Dendritic cell treated with granulocyte-macrophage colony-stimulating factor and Interleukin-4, amounts not matched to agents 40 ng/mL and 50 ng/mL, for 4 days (primary cell): ENCODE results near the gene OTUB2.

Source experiments
- H3K27ac Mint-ChIP-seq: one replicate; pipeline ENCODE4 v1.8.0; 2022; ENCODE audit warnings: mild to moderate bottlenecking, mixed read lengths
- H3K27me3 Mint-ChIP-seq: one replicate; pipeline ENCODE4 v1.8.0; 2022; ENCODE audit warnings: mild to moderate bottlenecking, mixed read lengths
- H3K36me3 Mint-ChIP-seq: one replicate; pipeline ENCODE4 v1.8.0; 2022; ENCODE audit warnings: low read depth, mixed read lengths
- H3K4me1 Mint-ChIP-seq: one replicate; pipeline ENCODE4 v1.8.0; 2022; ENCODE audit warnings: low read depth, mixed read lengths
- H3K4me3 Mint-ChIP-seq: one replicate; pipeline ENCODE4 v1.8.0; 2022; ENCODE audit warnings: mild to moderate bottlenecking, moderate library complexity, mixed read lengths
- H3K9me3 Mint-ChIP-seq: one replicate; pipeline ENCODE4 v1.8.0; 2022; ENCODE audit warnings: mixed read lengths
- intact Hi-C: fragments of 100-400 bp; cut with micrococcal nuclease; formaldehyde crosslinking; loops from one replicate; pipeline ENCODE4 v1.15.0; 2022

Gene OTUB2

GRCh38 chr14:94001501-94002396 is 24.4 kb upstream of the OTUB2 start:
- H3K27me3 Mint-ChIP-seq, result peaks cover 39% of the 10 kb centered on the region
- H3K4me1 Mint-ChIP-seq, result peaks cover 6% of the 10 kb centered on the region
- H3K9me3 Mint-ChIP-seq, result no peaks in the 10 kb centered on the region
- no peak overlapping the region for H3K27ac Mint-ChIP-seq
- H3K4me3 Mint-ChIP-seq, result no peak overlapping the region
- no peaks in the 10 kb centered on the region for H3K36me3 Mint-ChIP-seq
- intact Hi-C loops, result loop anchor here (1.0 kb wide), 1 partner anchor 62 kb away; no protein-coding TSS in a partner anchor

- peaks cover 34% of the 10 kb centered on the region for H3K27me3 Mint-ChIP-seq
- intact Hi-C loops, result no loop called here
- no peak overlapping the region for H3K4me3 Mint-ChIP-seq
- no peaks in the 10 kb centered on the region for H3K36me3 Mint-ChIP-seq
- peaks cover under 1% of the 10 kb centered on the region for H3K4me1 Mint-ChIP-seq
- no peak overlapping the region for H3K27ac Mint-ChIP-seq
- H3K9me3 Mint-ChIP-seq, result no peaks in the 10 kb centered on the region
Measured at GRCh38 chr14:94003397-94003796, 22.7 kb upstream of the OTUB2 start.

- Mint-ChIP-seq H3K9me3 (no peaks in the 10 kb centered on the region), H3K4me1 (no peaks in the 10 kb centered on the region), H3K27ac (no peak overlapping the region), H3K27me3 (peaks cover 33% of the 10 kb centered on the region), H3K4me3 (no peak overlapping the region), H3K36me3 (no peaks in the 10 kb centered on the region)
- intact Hi-C loops, result no loop called here
Measured at GRCh38 chr14:94004015-94004414, 22.1 kb upstream of the OTUB2 start.

DNA sequence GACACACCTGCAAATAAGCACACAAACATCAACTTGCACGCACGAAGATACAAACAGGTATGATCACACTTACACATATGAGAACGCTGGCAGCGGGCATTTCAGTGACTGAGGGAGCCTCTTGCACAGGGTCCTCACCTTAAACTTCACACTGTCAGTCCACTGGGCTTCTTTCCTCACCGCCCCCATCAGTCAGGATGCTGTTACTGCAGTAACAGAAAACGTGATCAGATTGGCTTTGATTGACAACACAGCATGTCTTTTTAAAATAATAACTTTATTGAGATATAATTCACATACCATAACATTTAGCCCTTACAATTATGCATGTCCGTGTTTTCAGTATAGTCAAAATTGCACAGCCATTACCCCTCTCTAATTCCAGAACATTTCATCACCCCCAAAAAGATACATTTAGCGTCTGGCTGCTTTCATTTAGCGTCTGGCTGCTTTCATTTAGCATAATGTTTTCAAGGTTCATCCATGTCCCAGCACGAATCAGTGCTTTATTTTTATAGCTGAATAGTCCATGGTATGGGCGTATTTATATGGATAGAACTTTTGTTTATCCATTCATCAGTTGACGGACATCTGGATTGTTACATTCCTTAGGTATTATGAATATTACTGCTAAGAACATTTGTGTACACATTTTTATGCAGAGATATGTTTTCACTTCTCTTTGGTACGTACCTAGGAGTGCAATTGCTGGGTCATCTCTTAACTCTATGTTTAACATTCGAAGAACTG is 20.6 kb upstream of the OTUB2 start:
- Mint-ChIP-seq H3K9me3 (no peaks in the 10 kb centered on the region), H3K4me1 (no peaks in the 10 kb centered on the region), H3K4me3 (no peak overlapping the region), H3K27me3 (peaks cover 40% of the 10 kb centered on the region), H3K36me3 (no peaks in the 10 kb centered on the region), H3K27ac (no peak overlapping the region)
- intact Hi-C loops, result no loop called here

- intact Hi-C loops, result no loop called here
- H3K27ac Mint-ChIP-seq, result no peak overlapping the region
- H3K36me3 Mint-ChIP-seq, result no peaks in the 10 kb centered on the region
- no peaks in the 10 kb centered on the region for H3K9me3 Mint-ChIP-seq
- H3K4me1 Mint-ChIP-seq, result no peaks in the 10 kb centered on the region
- H3K4me3 Mint-ChIP-seq, result no peak overlapping the region
- peaks cover 28% of the 10 kb centered on the region for H3K27me3 Mint-ChIP-seq
Measured at GRCh38 chr14:94008234-94008633, 17.9 kb upstream of the OTUB2 start.

DNA sequence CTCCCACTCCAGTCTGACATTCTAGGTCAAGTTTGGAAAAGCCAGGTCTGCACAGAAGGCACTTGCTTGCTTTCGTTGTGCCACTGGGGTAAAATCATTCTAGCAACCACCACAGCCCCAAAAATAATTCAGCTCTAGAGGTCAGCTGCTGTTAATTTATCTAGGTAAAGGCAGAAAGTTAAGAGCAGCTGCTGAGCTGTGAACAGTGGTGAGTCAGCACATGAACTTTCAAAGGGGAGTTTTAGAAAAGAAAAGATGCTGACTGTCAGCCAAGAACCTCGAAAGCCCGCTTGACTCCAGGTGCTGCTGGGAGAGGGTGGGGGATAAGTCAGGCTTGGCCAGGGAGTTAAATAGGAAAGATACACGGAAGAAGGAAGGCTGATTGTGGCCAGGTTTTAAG is 16.4 kb upstream of the OTUB2 start:
- intact Hi-C loops, result no loop called here
- Mint-ChIP-seq H3K4me1 (no peaks in the 10 kb centered on the region), H3K4me3 (no peak overlapping the region), H3K36me3 (no peaks in the 10 kb centered on the region), H3K27me3 (peaks cover 22% of the 10 kb centered on the region), H3K9me3 (no peaks in the 10 kb centered on the region), H3K27ac (no peak overlapping the region)

- H3K27me3 Mint-ChIP-seq, result peaks cover 18% of the 10 kb centered on the region
- intact Hi-C loops, result no loop called here
- H3K36me3 Mint-ChIP-seq, result no peaks in the 10 kb centered on the region
- H3K27ac Mint-ChIP-seq, result no peak overlapping the region
- H3K9me3 Mint-ChIP-seq, result no peaks in the 10 kb centered on the region
- no peak overlapping the region for H3K4me3 Mint-ChIP-seq
- no peaks in the 10 kb centered on the region for H3K4me1 Mint-ChIP-seq
Measured at GRCh38 chr14:94010625-94011024, 15.5 kb upstream of the OTUB2 start.

GRCh38 chr14:94011795-94012194 is 14.3 kb upstream of the OTUB2 start:
- H3K36me3 Mint-ChIP-seq, result no peaks in the 10 kb centered on the region
- H3K27me3 Mint-ChIP-seq, result peaks cover 26% of the 10 kb centered on the region
- intact Hi-C loops, result no loop called here
- H3K27ac Mint-ChIP-seq, result no peak overlapping the region
- H3K4me1 Mint-ChIP-seq, result no peaks in the 10 kb centered on the region
- H3K4me3 Mint-ChIP-seq, result no peak overlapping the region
- H3K9me3 Mint-ChIP-seq, result no peaks in the 10 kb centered on the region

DNA sequence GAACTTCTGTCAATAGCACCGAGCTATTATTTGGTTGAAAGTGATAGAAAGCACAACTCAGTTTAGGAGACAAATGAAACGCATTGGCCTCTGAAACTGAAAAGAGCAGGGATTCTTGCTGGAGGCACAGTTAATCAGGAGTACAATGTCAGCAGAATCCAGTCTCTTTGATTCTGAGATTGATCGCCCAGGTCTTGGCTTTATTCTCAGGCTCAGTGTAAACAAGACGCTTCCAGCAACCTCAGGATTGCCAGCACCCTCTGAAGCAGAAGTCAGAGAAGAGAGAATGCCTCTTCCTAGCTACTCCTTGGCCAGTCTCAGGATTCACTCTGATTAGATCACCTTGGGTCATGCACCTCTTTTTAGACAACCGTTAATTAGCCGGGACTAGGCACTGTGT is 11.8 kb upstream of the OTUB2 start:
- Mint-ChIP-seq H3K9me3 (no peaks in the 10 kb centered on the region), H3K4me3 (no peak overlapping the region), H3K36me3 (no peaks in the 10 kb centered on the region), H3K4me1 (no peaks in the 10 kb centered on the region), H3K27me3 (peaks cover 29% of the 10 kb centered on the region), H3K27ac (no peak overlapping the region)
- intact Hi-C loops, result no loop called here

DNA sequence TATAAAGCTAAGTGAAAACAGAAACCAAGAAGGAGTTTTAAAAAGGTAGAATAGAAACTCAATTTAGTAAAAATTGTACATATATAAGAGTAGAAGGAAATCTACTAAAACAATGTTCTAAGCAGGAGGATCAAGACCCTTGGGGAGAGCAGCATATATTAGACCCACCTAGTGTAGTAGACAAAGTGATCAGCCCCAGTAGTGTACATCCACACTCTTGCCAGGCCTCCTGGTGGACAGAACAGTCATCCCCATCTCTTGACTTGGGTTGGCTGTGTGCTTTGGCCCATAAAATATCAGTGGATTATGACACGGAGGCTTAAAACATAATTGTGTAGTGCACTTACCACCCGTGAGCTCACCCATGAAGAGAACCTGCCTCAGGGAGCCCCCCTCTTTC is 10.9 kb upstream of the OTUB2 start:
- Mint-ChIP-seq H3K4me1 (peaks cover under 1% of the 10 kb centered on the region), H3K36me3 (no peaks in the 10 kb centered on the region), H3K27ac (no peak overlapping the region), H3K4me3 (no peak overlapping the region), H3K9me3 (no peaks in the 10 kb centered on the region), H3K27me3 (peaks cover 28% of the 10 kb centered on the region)
- intact Hi-C loops, result no loop called here

GRCh38 chr14:94016446-94016976 is 9.6 kb upstream of the OTUB2 start:
- H3K9me3 Mint-ChIP-seq, result no peaks in the 10 kb centered on the region
- intact Hi-C loops, result no loop called here
- no peaks in the 10 kb centered on the region for H3K36me3 Mint-ChIP-seq
- peaks cover 10% of the 10 kb centered on the region for H3K4me1 Mint-ChIP-seq
- H3K27me3 Mint-ChIP-seq, result peaks cover 27% of the 10 kb centered on the region
- no peak overlapping the region for H3K27ac Mint-ChIP-seq
- H3K4me3 Mint-ChIP-seq, result no peak overlapping the region

GRCh38 chr14:94018308-94018707 is 7.8 kb upstream of the OTUB2 start:
- peaks cover 30% of the 10 kb centered on the region for H3K27me3 Mint-ChIP-seq
- H3K27ac Mint-ChIP-seq, result no peak overlapping the region
- H3K4me1 Mint-ChIP-seq, result peaks cover 20% of the 10 kb centered on the region

GRCh38 chr14:94019329-94019728 is 6.8 kb upstream of the OTUB2 start:
- peaks cover 21% of the 10 kb centered on the region for H3K4me1 Mint-ChIP-seq
- no peaks in the 10 kb centered on the region for H3K9me3 Mint-ChIP-seq
- H3K27me3 Mint-ChIP-seq, result peaks cover 29% of the 10 kb centered on the region
- intact Hi-C loops, result no loop called here
- H3K27ac Mint-ChIP-seq, result no peak overlapping the region
- no peak overlapping the region for H3K4me3 Mint-ChIP-seq
- H3K36me3 Mint-ChIP-seq, result no peaks in the 10 kb centered on the region

More at GRCh38 chr14:94018308-94018707, 7.8 kb upstream of the OTUB2 start:
- Mint-ChIP-seq H3K4me3 (no peak overlapping the region), H3K36me3 (no peaks in the 10 kb centered on the region), H3K9me3 (no peaks in the 10 kb centered on the region)
- intact Hi-C loops, result no loop called here

- no peaks in the 10 kb centered on the region for H3K36me3 Mint-ChIP-seq
- no peak overlapping the region for H3K4me3 Mint-ChIP-seq
- H3K27ac Mint-ChIP-seq, result peak overlapping the region; percentile 56
- no peaks in the 10 kb centered on the region for H3K9me3 Mint-ChIP-seq
- peaks cover 21% of the 10 kb centered on the region for H3K4me1 Mint-ChIP-seq
- intact Hi-C loops, result no loop called here
- H3K27me3 Mint-ChIP-seq, result peaks cover 26% of the 10 kb centered on the region
Measured at GRCh38 chr14:94020267-94020666, 5.9 kb upstream of the OTUB2 start.
